HG03060 (cell line): Measurements from ENCODE around the gene UVRAG.

Source experiments
- ATAC-seq: cut with Tn5 transposase; IDR thresholded peaks from one replicate; pipeline ENCODE4 v1.9.1; 2021; ENCODE audit warnings: low read depth, moderate number of reproducible peaks; ENCODE audit not compliant: unreplicated experiment

Gene UVRAG

GRCh38 chr11:76086743-76087635, 272.0 kb downstream of the UVRAG start:
- ATAC-seq: no peak

GRCh38 chr11:76087749-76088148, 272.7 kb downstream of the UVRAG start:
- no peak for ATAC-seq

- no peak for ATAC-seq
Observed at GRCh38 chr11:76088511-76088910, 273.5 kb downstream of the UVRAG start.

DNA sequence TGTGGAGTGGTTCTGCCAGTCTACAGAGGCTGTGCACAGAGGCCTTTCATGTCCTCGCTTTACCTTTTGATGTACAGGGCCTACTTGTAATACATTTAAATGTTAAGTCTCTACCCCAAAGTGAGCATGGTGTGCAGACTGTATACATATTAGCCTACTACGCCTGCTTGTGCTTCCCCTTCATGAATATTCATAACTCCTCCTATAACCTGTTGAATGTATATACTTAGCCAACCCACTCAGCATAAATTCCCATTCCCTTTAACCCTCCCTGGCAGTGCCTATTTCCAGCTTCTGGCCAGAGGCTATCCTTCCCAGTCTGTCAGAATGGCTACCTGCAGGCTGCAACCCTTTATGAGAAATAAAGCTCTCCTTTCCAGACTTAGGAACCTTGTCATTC, 275.2 kb downstream of the UVRAG start:
- ATAC-seq: no peak

DNA sequence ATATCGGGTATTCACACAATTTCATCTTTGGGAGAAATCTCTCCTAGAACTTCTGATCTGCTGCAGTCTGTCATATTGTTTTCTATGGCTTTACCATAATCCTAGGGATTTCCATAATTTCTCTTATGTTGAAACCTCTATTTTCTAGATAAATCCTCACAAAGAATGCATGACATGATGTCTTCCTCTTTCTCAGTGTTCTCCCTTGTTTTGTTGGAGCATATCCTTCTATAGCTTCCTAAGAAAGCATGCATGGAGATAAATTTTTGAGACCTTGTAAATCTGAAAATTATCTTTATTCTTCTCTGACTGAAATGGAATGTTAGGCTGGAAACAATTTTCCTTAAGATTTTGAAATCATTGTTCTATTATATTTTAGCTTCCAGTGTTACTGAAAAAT, 275.8 kb downstream of the UVRAG start:
- no peak for ATAC-seq

GRCh38 chr11:76094740-76095139, 279.7 kb downstream of the UVRAG start:
- no peak for ATAC-seq

GRCh38 chr11:76095891-76096290, 280.9 kb downstream of the UVRAG start:
- ATAC-seq: no peak

- no peak for ATAC-seq
Observed at GRCh38 chr11:76096552-76096951, 281.5 kb downstream of the UVRAG start.

GRCh38 chr11:76102802-76103201, 287.8 kb downstream of the UVRAG start:
- ATAC-seq: no peak

GRCh38 chr11:76103460-76103859, 288.4 kb downstream of the UVRAG start:
- ATAC-seq: no peak

- ATAC-seq: no peak
Observed at GRCh38 chr11:76104285-76104684, 289.3 kb downstream of the UVRAG start.

- no peak for ATAC-seq
Observed at GRCh38 chr11:76105637-76106036, 290.6 kb downstream of the UVRAG start.

GRCh38 chr11:76107971-76108370, 293.0 kb downstream of the UVRAG start:
- ATAC-seq: no peak

- no peak for ATAC-seq
Observed at GRCh38 chr11:76114238-76114637, 299.2 kb downstream of the UVRAG start.

DNA sequence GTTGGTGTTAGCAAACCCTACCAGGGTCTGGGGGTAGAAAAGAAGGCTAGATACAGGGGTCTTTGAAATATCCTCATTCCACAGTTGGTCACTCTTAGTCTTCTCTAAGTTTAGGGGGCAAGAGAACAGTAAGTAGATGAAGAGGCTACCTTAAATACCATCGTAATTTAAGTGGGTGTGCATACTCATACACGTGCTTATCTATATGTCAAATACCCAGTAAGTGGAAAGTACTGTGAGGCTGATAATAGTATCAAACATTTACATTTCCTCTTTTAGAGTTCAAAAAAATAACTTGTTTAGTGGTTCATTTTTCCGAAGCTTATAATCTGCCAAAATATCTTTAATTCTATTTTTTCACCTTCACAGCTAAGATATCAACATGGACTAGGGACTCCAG, 300.5 kb downstream of the UVRAG start:
- no peak for ATAC-seq

GRCh38 chr11:76119032-76119431, 304.0 kb downstream of the UVRAG start:
- ATAC-seq: no peak

GRCh38 chr11:76119779-76120178, 304.8 kb downstream of the UVRAG start:
- no peak for ATAC-seq

DNA sequence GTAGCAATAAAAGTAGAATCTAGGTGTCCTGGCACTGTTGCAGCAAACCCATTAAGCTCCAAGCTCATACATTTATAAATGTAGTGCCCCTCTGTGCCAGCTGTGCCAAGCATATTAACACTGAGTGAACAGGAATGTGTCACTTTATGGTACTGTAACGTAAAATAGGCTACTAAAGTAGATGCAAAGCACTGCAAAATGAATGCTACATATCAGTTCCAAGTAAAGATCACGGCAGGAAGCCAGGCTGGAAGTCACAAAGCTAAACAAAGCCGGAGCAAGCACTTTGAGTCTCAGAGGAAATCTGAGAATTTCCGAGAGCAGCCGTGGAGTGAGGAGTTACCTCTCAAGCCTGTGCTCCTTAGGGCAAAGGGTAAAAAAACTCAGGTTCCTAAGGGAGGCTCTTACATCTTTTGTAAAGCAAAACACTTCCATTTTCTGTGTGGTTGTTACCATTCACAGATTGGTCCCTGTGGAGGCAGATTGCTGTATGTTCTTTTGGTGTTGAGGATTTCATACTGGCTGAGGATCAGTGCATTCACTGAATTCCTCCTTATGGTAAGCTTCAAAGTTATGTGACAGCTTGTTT, 305.6 kb downstream of the UVRAG start:
- no peak for ATAC-seq

- no peak for ATAC-seq
Observed at GRCh38 chr11:76123248-76123647, 308.2 kb downstream of the UVRAG start.

- peak; percentile 43 for ATAC-seq
Observed at GRCh38 chr11:76124905-76125770, 310.1 kb downstream of the UVRAG start.

GRCh38 chr11:76129729-76130128, 314.7 kb downstream of the UVRAG start:
- no peak for ATAC-seq
